Measurements from ENCODE around the gene MYRIP. TPM values are rescaled to one million over a fixed set of nuclear protein-coding genes. Genes with fewer than 3 reads are reported as not detected.

The MYRIP gene
- total RNA-seq, 2 donors from 2014 or later = not detected

DNA sequence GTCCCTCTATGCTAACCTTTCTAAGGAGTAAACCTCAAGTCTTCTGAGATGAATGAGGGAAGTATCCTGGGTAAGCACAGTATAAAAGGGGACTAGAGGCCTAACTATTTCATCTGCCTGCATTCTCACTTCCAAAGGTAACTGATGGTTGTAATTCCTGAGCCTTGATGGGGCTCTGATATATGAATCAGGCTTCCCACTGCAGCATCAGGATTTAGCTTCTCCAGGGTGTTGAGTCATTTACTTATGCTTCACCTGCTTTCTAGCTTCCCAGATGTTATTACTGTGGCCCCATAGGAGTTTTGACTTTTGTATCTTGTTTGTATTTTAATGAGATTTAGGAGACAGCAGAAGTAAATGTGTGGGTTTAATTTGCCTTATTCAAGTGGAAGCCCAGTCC lies 292.8 kb downstream of the MYRIP start:
- H3K27me3 Mint-ChIP-seq = peaks cover 6% of the 10 kb centered on the region
- H3K4me3 Mint-ChIP-seq = no peak overlapping the region
- ATAC-seq (no peak), DNase-seq (no peak)
- no peak overlapping the region for H3K27ac Mint-ChIP-seq
- no peaks in the 10 kb centered on the region for H3K4me1 Mint-ChIP-seq
- no peaks in the 10 kb centered on the region for H3K9me3 ChIP-seq (ENCODE audit: control insufficient read depth, low read length, poor library complexity, severe bottlenecking)
- H3K36me3 Mint-ChIP-seq (ENCODE audit: low read depth) = no peaks in the 10 kb centered on the region

DNA sequence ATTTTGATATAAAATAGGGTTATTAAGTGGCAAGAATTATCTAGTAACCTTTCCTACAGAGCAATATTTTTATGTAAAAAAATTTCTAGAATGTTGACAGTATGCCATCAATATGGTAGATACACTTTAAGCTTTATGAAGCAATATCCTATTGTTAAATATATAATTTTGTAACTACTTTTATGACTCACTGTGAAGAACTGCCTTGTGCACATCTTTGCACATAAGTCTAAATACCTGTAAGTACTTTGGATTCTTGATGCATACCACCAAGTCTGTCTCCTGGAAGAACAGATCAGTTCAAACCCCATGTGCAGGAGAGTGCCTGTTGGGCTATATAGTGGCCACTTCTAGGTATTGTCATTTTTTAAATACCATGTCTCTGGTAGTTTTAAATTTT lies 294.4 kb downstream of the MYRIP start:
- H3K27me3 Mint-ChIP-seq = peaks cover 4% of the 10 kb centered on the region
- H3K4me1 Mint-ChIP-seq = no peaks in the 10 kb centered on the region
- no peak for DNase-seq
- no peaks in the 10 kb centered on the region for H3K9me3 ChIP-seq (ENCODE audit: control insufficient read depth, low read length, poor library complexity, severe bottlenecking)
- H3K36me3 Mint-ChIP-seq (ENCODE audit: low read depth) = no peaks in the 10 kb centered on the region
- H3K27ac Mint-ChIP-seq = no peak overlapping the region
- ATAC-seq = no peak
- H3K4me3 Mint-ChIP-seq = no peak overlapping the region

DNA sequence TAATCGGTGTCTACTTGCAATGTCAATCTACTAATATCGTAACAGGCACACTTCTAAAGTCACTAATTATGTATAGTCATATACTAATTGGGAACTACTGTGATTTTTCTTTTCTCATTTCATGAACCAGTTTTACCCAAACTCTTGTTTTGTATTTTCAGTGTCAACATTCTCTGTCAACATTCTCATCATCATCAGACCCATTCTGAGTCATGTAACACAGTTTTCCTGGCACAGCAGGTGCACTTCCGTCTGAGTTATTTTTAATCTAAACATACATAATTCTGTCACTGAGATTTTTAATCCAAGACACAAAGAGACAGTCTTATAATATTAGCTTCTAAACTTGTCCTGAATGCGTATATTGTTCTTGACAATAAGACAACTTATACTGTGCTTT lies 295.0 kb downstream of the MYRIP start:
- no peaks in the 10 kb centered on the region for H3K9me3 ChIP-seq (ENCODE audit: control insufficient read depth, low read length, poor library complexity, severe bottlenecking)
- DNase-seq (no peak), ATAC-seq (no peak)
- H3K27me3 Mint-ChIP-seq = no peaks in the 10 kb centered on the region
- H3K4me3 Mint-ChIP-seq = no peak overlapping the region
- H3K4me1 Mint-ChIP-seq = no peaks in the 10 kb centered on the region
- no peak overlapping the region for H3K27ac Mint-ChIP-seq
- H3K36me3 Mint-ChIP-seq (ENCODE audit: low read depth) = no peaks in the 10 kb centered on the region

DNA sequence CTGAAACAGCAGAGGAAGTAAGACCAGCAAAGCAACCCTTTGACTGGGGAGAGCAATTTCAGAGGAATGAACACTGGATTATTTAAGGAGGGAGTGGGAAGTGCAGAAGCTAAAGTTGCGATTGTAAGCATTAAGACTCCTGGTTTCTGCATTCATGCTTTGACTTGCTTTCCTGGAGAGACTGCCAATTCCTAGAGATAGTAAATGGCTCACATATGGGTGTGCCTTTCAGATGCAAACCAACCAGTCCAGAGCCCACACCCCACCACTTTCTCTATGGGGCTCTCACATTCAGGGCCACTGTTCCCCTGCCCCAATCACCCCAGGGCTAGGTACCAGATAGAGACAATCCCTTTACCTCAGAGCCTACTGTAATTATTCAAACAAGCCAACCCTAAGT lies 299.2 kb downstream of the MYRIP start:
- H3K9me3 ChIP-seq (ENCODE audit: control insufficient read depth, low read length, poor library complexity, severe bottlenecking) = no peaks in the 10 kb centered on the region
- H3K27me3 Mint-ChIP-seq = peaks cover 10% of the 10 kb centered on the region
- H3K4me3 Mint-ChIP-seq = no peak overlapping the region
- H3K27ac Mint-ChIP-seq = no peak overlapping the region
- no peak for ATAC-seq
- no peaks in the 10 kb centered on the region for H3K36me3 Mint-ChIP-seq (ENCODE audit: low read depth)
- DNase-seq = no peak
- H3K4me1 Mint-ChIP-seq = no peaks in the 10 kb centered on the region

DNA sequence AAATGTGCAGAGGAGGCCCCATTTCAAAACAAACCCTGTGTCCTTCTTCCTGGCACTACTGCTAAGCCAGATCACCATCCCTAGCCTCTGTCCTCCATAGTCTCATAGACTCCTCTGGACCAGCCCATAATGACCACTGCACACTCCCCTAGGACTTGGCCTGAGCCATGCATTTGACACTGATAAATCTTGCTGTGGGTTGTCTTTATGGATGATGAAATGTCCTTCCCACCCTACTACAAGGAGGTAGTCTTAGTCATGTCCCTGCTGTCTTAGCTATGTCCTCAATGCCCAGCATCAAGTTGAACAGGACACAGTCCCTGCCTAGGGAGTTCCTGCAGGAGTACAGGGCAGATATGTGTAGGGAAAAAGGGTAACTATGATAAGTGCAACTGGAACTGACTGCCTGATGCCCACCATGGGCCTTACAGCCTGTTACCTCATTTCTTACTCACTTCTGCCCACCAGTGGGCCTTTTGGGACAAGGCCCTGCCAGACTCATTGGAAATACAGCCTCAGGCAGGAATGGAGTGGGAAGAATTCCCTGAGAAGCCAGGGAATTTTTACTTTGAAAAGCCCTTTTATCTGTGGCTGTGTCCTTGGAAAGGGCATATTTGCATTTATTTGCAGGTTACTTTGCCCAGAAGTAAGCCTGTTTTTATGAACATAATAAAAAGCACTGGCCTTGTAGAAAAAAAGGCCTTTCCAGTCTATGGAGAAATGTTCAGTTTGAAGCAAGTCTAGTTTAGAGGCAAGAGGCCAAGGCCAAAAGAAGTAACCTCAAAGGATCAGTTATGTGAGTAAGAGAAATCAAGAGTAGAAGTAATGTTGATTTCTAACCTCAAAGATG lies 300.5 kb downstream of the MYRIP start:
- H3K9me3 ChIP-seq (ENCODE audit: control insufficient read depth, low read length, poor library complexity, severe bottlenecking) = no peaks in the 10 kb centered on the region
- no peak overlapping the region for H3K4me3 Mint-ChIP-seq
- peaks cover 10% of the 10 kb centered on the region for H3K27me3 Mint-ChIP-seq
- no peaks in the 10 kb centered on the region for H3K36me3 Mint-ChIP-seq (ENCODE audit: low read depth)
- no peak for DNase-seq
- no peaks in the 10 kb centered on the region for H3K4me1 Mint-ChIP-seq
- no peak for ATAC-seq
- no peak overlapping the region for H3K27ac Mint-ChIP-seq

DNA sequence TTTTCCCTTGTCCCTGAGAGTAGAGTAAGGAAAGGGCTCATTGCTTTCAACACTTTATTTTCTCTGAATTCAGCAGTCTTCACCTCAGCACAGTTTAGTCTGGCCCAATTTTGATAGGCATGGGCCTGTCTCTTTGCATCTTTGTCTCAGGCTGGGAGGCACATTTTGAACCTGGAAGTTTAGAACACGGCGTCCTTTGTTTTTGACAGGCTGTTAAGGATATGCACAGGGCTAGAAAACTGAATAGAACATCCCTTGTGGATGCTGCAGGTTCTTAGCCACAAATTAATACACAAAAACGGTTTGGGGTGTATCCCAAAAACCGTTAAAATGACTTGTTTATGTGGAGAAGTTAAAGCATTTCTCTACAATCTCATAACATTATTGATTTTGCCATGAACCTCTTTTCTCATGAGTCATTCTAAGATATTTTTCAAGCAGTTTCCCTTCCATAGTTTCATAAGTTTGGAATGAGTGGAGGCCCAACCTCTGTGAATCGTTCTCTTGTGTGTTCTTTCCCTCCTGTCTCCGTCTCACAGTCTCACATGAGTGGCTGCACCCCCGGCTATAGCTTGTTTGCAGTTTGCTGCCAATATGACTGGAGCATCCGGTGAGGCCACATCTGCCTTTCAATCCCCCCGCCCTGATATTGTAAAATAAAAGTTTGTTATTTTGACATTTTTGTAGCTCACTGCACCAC lies 307.2 kb downstream of the MYRIP start:
- Mint-ChIP-seq H3K4me1 (peaks cover 2% of the 10 kb centered on the region), H3K36me3 (ENCODE audit: low read depth) (no peaks in the 10 kb centered on the region), H3K27me3 (peaks cover 28% of the 10 kb centered on the region), H3K4me3 (no peak overlapping the region), H3K27ac (no peak overlapping the region)
- no peaks in the 10 kb centered on the region for H3K9me3 ChIP-seq (ENCODE audit: control insufficient read depth, low read length, poor library complexity, severe bottlenecking)
- ATAC-seq = no peak
- DNase-seq = no peak

DNA sequence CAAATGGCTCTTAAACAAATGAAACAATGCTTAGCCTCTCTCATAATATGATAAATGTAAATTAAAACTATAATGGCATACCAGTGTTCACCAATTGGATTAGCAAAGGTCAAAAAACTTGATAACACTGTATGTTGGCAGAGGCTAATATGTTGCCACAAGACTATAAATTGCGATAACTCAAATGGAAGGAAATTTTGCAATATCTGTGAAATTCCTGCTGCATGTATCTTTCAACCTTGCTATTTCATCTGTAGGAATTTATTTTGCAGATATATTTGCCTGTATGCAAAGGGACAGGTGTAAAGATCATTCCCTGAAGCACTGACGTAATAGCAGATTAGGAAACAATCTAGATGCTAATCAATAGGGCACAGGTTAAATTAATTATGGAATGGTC lies 308.7 kb downstream of the MYRIP start:
- H3K9me3 ChIP-seq (ENCODE audit: control insufficient read depth, low read length, poor library complexity, severe bottlenecking) = no peaks in the 10 kb centered on the region
- ATAC-seq (no peak), DNase-seq (no peak)
- peaks cover 22% of the 10 kb centered on the region for H3K27me3 Mint-ChIP-seq
- peaks cover 2% of the 10 kb centered on the region for H3K4me1 Mint-ChIP-seq
- no peaks in the 10 kb centered on the region for H3K36me3 Mint-ChIP-seq (ENCODE audit: low read depth)
- no peak overlapping the region for H3K27ac Mint-ChIP-seq
- H3K4me3 Mint-ChIP-seq = no peak overlapping the region

DNA sequence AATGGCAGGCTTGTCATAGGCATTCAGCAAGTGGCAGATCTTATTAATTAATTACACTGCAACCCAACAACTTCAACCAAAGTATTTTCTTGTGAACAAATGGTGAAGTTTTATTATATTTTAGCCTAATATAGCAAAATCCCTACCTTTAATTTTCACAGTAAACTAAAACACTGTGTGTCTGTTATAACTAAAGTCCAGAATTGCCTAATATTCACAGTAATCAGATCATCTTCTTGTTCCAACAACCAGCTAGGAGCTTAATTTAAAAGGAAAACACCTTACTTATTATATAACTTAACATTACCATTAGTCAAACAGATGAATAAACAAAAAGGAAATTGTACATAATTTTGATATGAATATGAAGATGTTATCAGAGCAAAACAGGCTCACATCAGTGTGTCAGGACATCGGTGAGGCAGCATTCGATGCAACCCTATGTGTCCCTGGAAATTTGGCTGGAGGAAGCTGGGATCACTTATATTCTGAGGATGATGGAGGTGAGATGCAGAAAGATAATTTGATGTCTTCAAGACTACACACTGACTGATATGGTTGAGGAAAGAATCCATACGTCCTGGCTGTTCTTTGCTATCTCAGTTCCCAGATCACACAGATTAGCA lies 310.8 kb downstream of the MYRIP start:
- Mint-ChIP-seq H3K4me3 (no peak overlapping the region), H3K27ac (no peak overlapping the region), H3K27me3 (peaks cover 18% of the 10 kb centered on the region), H3K4me1 (peaks cover 2% of the 10 kb centered on the region), H3K36me3 (ENCODE audit: low read depth) (no peaks in the 10 kb centered on the region)
- ATAC-seq (no peak), DNase-seq (no peak)
- no peaks in the 10 kb centered on the region for H3K9me3 ChIP-seq (ENCODE audit: control insufficient read depth, low read length, poor library complexity, severe bottlenecking)

DNA sequence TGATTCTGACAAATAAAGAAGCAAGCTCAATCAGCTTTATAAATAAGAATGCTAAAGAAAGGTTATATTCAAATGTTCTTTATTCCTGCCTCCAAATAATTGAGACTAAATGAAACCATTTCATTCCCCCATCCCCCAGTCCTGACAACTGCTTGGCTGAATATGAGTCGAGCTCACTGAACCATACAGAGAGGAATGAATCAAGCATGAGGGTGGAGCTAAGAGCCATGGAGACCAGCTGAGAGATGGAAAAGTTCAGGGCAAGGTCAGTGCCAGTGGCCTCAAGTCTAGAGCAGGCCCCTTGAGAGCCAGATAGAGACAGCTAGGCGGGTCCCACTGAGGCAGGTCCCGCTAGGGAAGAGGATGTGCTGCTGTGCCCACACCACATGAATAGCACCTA lies 311.4 kb downstream of the MYRIP start:
- ATAC-seq (no peak), DNase-seq (no peak)
- no peaks in the 10 kb centered on the region for H3K9me3 ChIP-seq (ENCODE audit: control insufficient read depth, low read length, poor library complexity, severe bottlenecking)
- no peak overlapping the region for H3K4me3 Mint-ChIP-seq
- H3K27me3 Mint-ChIP-seq = peaks cover 20% of the 10 kb centered on the region
- H3K27ac Mint-ChIP-seq = no peak overlapping the region
- H3K36me3 Mint-ChIP-seq (ENCODE audit: low read depth) = no peaks in the 10 kb centered on the region
- H3K4me1 Mint-ChIP-seq = no peaks in the 10 kb centered on the region

DNA sequence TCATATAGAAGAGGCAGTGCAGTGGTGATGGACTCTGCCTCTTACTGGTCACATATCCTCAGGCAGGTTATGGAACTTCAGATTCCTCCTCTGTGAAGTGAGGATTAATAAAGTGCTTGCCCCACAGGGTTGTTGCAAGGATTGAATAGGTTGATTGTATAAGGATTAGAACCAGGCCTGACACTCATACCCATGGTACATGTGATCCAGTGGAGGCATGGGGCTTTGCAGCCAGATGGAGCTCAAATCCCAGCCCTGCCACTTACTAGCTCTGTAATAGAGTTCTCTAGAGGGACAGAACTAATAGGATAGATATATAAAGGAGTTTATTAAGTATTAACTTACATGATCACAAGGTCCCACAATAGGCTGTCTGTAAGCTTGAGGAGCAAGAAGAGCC lies 315.5 kb downstream of the MYRIP start:
- Mint-ChIP-seq H3K4me1 (no peaks in the 10 kb centered on the region), H3K27ac (no peak overlapping the region), H3K4me3 (no peak overlapping the region), H3K36me3 (ENCODE audit: low read depth) (no peaks in the 10 kb centered on the region), H3K27me3 (peaks cover 16% of the 10 kb centered on the region)
- no peaks in the 10 kb centered on the region for H3K9me3 ChIP-seq (ENCODE audit: control insufficient read depth, low read length, poor library complexity, severe bottlenecking)
- DNase-seq (no peak), ATAC-seq (no peak)

DNA sequence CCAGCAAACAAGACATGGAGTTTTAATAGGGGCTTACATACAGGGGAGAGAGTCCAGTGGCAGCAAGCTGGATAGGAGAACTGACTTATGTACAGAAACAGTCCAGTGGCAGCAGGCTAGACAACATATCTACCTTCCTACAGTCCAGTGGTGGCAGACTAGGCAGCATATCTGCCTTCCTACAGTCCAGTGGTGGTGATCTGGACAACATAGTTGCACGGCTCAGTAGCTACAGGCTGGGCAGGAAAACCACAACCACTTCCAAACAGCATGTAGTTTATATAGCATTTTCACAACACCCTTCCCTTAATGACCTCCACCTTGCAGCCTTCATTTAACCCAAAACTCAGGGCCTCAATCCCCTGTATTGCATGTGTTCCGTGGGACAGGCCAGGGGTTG lies 318.8 kb downstream of the MYRIP start:
- no peaks in the 10 kb centered on the region for H3K4me1 Mint-ChIP-seq
- no peak overlapping the region for H3K27ac Mint-ChIP-seq
- peaks cover 16% of the 10 kb centered on the region for H3K27me3 Mint-ChIP-seq
- no peaks in the 10 kb centered on the region for H3K9me3 ChIP-seq (ENCODE audit: control insufficient read depth, low read length, poor library complexity, severe bottlenecking)
- H3K36me3 Mint-ChIP-seq (ENCODE audit: low read depth) = no peaks in the 10 kb centered on the region
- no peak for DNase-seq
- H3K4me3 Mint-ChIP-seq = no peak overlapping the region
- ATAC-seq = no peak

DNA sequence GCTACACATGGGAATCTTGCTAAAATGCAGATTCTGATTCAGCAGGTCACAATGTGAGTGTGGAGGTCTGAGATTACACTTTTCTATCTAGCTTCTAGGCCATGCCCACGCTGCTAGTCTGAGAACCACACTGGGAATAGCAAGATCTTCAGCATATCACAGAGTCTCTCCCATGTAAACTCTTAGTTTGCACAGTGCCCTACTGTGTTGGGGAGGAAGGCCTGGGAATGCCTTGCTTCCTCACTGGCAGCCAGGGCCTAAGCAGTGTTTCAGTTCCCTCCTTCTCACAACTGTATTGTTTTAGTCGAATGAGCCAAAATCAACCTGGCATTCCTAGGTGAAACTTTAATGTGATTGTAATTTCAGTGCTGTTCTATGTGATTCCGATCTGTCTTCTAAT lies 320.1 kb downstream of the MYRIP start:
- no peaks in the 10 kb centered on the region for H3K36me3 Mint-ChIP-seq (ENCODE audit: low read depth)
- no peak for DNase-seq
- ATAC-seq = no peak
- peaks cover 16% of the 10 kb centered on the region for H3K27me3 Mint-ChIP-seq
- H3K9me3 ChIP-seq (ENCODE audit: control insufficient read depth, low read length, poor library complexity, severe bottlenecking) = no peaks in the 10 kb centered on the region
- H3K4me1 Mint-ChIP-seq = no peaks in the 10 kb centered on the region
- no peak overlapping the region for H3K27ac Mint-ChIP-seq
- no peak overlapping the region for H3K4me3 Mint-ChIP-seq

DNA sequence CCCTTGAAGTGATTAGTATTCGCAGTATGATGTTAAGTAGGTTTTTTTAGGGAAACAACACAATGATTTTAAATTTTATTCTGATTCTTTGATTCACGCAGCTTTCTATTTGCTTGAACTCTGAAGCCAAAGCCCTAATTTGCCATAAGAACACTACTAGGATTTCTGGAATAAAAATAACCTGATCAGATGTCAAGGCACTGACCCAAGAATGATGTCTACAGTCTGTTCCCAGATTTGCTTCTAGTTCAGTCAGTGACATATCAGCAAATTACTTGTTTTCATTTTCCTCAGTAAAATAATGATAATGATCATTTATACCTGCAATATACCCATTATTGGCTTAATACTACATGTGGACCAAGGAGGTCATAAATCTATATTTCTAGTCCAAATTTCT lies 320.6 kb downstream of the MYRIP start:
- Mint-ChIP-seq H3K4me1 (no peaks in the 10 kb centered on the region), H3K27me3 (peaks cover 16% of the 10 kb centered on the region), H3K4me3 (no peak overlapping the region), H3K27ac (no peak overlapping the region), H3K36me3 (ENCODE audit: low read depth) (no peaks in the 10 kb centered on the region)
- ATAC-seq = no peak
- H3K9me3 ChIP-seq (ENCODE audit: control insufficient read depth, low read length, poor library complexity, severe bottlenecking) = no peaks in the 10 kb centered on the region
- DNase-seq = no peak

Measured in T-helper 17 cell (primary cell).